Astrocyte (in vitro differentiated cells and primary cell): ENCODE results near the gene BIRC6. TPM values are rescaled to one million over a fixed set of nuclear protein-coding genes. Genes with fewer than 3 reads are reported as not detected.
A peak's percentile ranks its signal among the peaks of the same experiment; 100 is the strongest.

Experiments
- DNase-seq: peaks from one replicate; pipeline ENCODE4 v3.0.0-alpha.2; 2010; ENCODE audit warnings: low read depth
- FAIRE-seq: peaks from 2 replicates; lab custom pipeline; 2011; peaks lifted over from hg19 to GRCh38; lab: Jason Lieb, UNC
- H2AFZ ChIP-seq: 2 replicates; pipeline ENCODE4 v1.6.0; 2012; ENCODE audit warnings: low read depth, low read length, inconsistent platforms
- H3K27ac ChIP-seq: 2 replicates; pipeline ENCODE4 v1.5.1; 2011; ENCODE audit warnings: low read depth, low read length, inconsistent platforms
- H3K27me3 ChIP-seq: 2 replicates; pipeline ENCODE4 v1.6.0; 2011; ENCODE audit warnings: low read length, inconsistent platforms; ENCODE audit not compliant: insufficient read depth
- H3K36me3 ChIP-seq: 2 replicates; pipeline ENCODE4 v1.5.1; 2011; ENCODE audit warnings: low read length, inconsistent platforms; ENCODE audit not compliant: insufficient read depth
- H3K4me1 ChIP-seq: 2 replicates; pipeline ENCODE4 v1.5.1; 2011; ENCODE audit warnings: low read length, inconsistent platforms; ENCODE audit not compliant: insufficient read depth
- H3K4me2 ChIP-seq: 2 replicates; pipeline ENCODE4 v1.6.0; 2012; ENCODE audit warnings: low read length, inconsistent platforms
- H3K4me3 ChIP-seq: 2 replicates; pipeline ENCODE4 v1.5.1; 2011; ENCODE audit warnings: low read depth, mild to moderate bottlenecking, low read length, inconsistent platforms; ENCODE audit not compliant: insufficient read depth
- H3K79me2 ChIP-seq: 2 replicates; pipeline ENCODE4 v1.6.0; 2012; ENCODE audit warnings: mild to moderate bottlenecking, low read length, inconsistent platforms; ENCODE audit not compliant: insufficient read depth
- H3K9ac ChIP-seq: 2 replicates; pipeline ENCODE4 v1.6.0; 2012; ENCODE audit warnings: mild to moderate bottlenecking, low read length, inconsistent platforms
- H3K9me3 ChIP-seq: 2 replicates; pipeline ENCODE4 v1.5.1; 2012; ENCODE audit warnings: low read depth, mild to moderate bottlenecking, low read length, inconsistent platforms; ENCODE audit not compliant: insufficient read depth
- H4K20me1 ChIP-seq: 2 replicates; pipeline ENCODE4 v1.6.0; 2012; ENCODE audit warnings: low read length, inconsistent platforms; ENCODE audit not compliant: insufficient read depth
- H3K27ac Mint-ChIP-seq: one replicate; pipeline ENCODE4 v1.8.0; 2021; ENCODE audit warnings: mild to moderate bottlenecking, mixed read lengths; ENCODE audit not compliant: unreplicated experiment
- H3K27me3 Mint-ChIP-seq: one replicate; pipeline ENCODE4 v1.8.0; 2021; ENCODE audit warnings: low read depth, mixed read lengths; ENCODE audit not compliant: unreplicated experiment
- H3K36me3 Mint-ChIP-seq: one replicate; pipeline ENCODE4 v1.8.0; 2021; ENCODE audit warnings: low read depth, mixed read lengths; ENCODE audit not compliant: unreplicated experiment
- H3K4me1 Mint-ChIP-seq: one replicate; pipeline ENCODE4 v1.8.0; 2021; ENCODE audit warnings: low read depth, mixed read lengths; ENCODE audit not compliant: unreplicated experiment
- H3K4me3 Mint-ChIP-seq: one replicate; pipeline ENCODE4 v1.8.0; 2021; ENCODE audit warnings: mild to moderate bottlenecking, moderate library complexity, mixed read lengths; ENCODE audit not compliant: unreplicated experiment
- H3K9me3 Mint-ChIP-seq: one replicate; pipeline ENCODE4 v1.8.0; 2021; ENCODE audit warnings: mild to moderate bottlenecking, mixed read lengths; ENCODE audit not compliant: unreplicated experiment
- CTCF ChIP-seq: IDR thresholded peaks from 2 replicates; pipeline ENCODE4 v1.5.1; 2011; ENCODE audit warnings: low read depth, mild to moderate bottlenecking, inconsistent platforms, low read length, moderate library complexity; ENCODE audit not compliant: insufficient read depth
- EZH2 ChIP-seq: IDR thresholded peaks from 2 replicates; pipeline ENCODE4 v1.6.1; 2012; ENCODE audit warnings: mild to moderate bottlenecking, low read length, inconsistent platforms; ENCODE audit not compliant: insufficient read depth
- total RNA-seq: library from RNA; stranded (reverse); gene quantifications from 2 replicates; pipeline ENCODE4 v1.2.1, GENCODE V29; 2021

BIRC6 gene
- total RNA-seq, 1 donor from 2014 or later = 86.1 TPM

DNA sequence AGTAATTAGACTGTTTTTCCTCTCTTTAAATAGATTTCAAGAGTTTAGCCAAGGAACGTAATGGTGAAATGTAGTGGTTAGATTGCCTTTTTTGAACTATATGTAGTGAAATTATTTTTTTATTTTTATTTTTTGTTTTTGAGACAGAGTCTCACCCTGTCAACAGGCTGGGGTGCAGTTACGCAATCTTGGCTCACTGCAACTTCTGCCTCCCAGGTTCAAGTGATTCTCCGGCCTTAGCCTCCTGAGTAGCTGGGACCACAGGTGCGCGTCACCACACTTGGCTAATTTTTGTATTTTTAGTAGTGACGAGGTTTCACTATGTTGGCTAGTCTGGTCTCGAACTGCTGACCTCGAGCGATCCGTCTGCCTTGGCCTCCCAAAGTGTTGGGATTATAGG is 60.8 kb downstream of the BIRC6 start:
- no peak overlapping the region for H3K4me3 Mint-ChIP-seq

DNA sequence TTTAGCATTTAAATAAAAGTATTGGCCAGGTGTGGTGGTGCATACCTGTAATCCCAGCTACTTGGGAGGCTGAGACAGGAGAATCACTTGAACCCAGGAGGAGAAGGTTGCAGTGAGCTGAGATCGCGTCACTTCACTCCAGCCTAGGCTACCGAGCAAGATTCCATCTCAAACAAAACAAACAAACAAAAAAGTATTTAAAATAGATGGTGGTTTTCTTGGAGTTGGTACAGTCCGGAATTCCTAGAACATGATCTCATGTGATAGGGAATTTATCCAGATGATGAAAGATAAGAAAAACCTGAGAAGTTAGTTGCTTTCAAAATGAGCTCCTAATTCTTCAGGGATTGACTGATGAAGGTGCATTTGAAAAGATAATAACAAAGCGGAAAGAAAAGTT is 62.0 kb downstream of the BIRC6 start:
- H3K4me1 Mint-ChIP-seq = peaks cover 17% of the 10 kb centered on the region
- Histone ChIP-seq H3K4me3 (no peak overlapping the region), H4K20me1 (peaks cover 17% of the 10 kb centered on the region), H3K27ac (peak overlapping the region; percentile 55), H3K9ac (no peak overlapping the region), H3K27me3 (no peaks in the 10 kb centered on the region), H3K9me3 (no peaks in the 10 kb centered on the region), H3K4me2 (no peak overlapping the region), H3K4me1 (peaks cover 6% of the 10 kb centered on the region), H3K36me3 (peaks cover 19% of the 10 kb centered on the region), H2AFZ (no peak overlapping the region), H3K79me2 (peaks cover 68% of the 10 kb centered on the region)
- no peaks in the 10 kb centered on the region for H3K27me3 Mint-ChIP-seq
- H3K4me3 Mint-ChIP-seq = no peak overlapping the region
- H3K36me3 Mint-ChIP-seq = peaks cover 12% of the 10 kb centered on the region
- peak; percentile 87 for DNase-seq
- peak; percentile 68 for FAIRE-seq
- TF ChIP-seq CTCF = no peak
- TF ChIP-seq EZH2 = no peak
- H3K27ac Mint-ChIP-seq = no peak overlapping the region
- no peaks in the 10 kb centered on the region for H3K9me3 Mint-ChIP-seq

More for the DNA sequence above, 60.8 kb downstream of the BIRC6 start:
- Histone ChIP-seq H3K9ac (no peak overlapping the region), H3K79me2 (peaks cover 59% of the 10 kb centered on the region), H2AFZ (no peak overlapping the region), H3K4me2 (no peak overlapping the region), H4K20me1 (peaks cover 7% of the 10 kb centered on the region), H3K27me3 (no peaks in the 10 kb centered on the region), H3K4me1 (peaks cover 3% of the 10 kb centered on the region), H3K9me3 (no peaks in the 10 kb centered on the region), H3K4me3 (no peak overlapping the region), H3K36me3 (peaks cover 19% of the 10 kb centered on the region), H3K27ac (no peak overlapping the region)
- Mint-ChIP-seq H3K27ac (no peak overlapping the region), H3K27me3 (no peaks in the 10 kb centered on the region), H3K36me3 (peaks cover 12% of the 10 kb centered on the region), H3K4me1 (peaks cover 14% of the 10 kb centered on the region), H3K9me3 (no peaks in the 10 kb centered on the region)
- TF ChIP-seq EZH2 (no peak), CTCF (no peak)
- DNase-seq (no peak), FAIRE-seq (no peak)

DNA sequence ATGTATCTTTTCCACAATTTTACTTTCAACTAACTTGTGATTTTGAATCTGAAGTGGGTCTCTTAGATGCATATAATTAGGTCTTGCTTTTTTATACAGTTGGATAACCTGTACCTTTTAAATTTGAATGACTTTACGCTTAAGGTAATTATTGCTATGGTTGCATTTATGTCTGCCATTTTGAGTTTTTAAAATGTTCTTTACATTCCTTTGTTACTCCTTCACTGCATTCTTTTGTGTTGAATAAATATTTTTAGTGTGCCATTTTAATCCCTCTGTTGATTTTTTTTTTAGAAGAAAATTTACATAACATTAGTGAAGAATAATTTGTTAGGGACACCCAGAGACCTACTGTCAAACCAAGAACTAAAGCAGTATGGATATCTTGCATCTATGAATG is 65.3 kb downstream of the BIRC6 start:
- Histone ChIP-seq H3K4me3 (no peak overlapping the region), H3K9ac (no peak overlapping the region), H3K27me3 (no peaks in the 10 kb centered on the region), H3K4me2 (peak overlapping the region; percentile 6), H3K4me1 (peaks cover 17% of the 10 kb centered on the region), H3K79me2 (peaks cover 86% of the 10 kb centered on the region), H3K36me3 (peaks cover 2% of the 10 kb centered on the region), H3K9me3 (no peaks in the 10 kb centered on the region), H2AFZ (no peak overlapping the region), H3K27ac (peak overlapping the region; percentile 9), H4K20me1 (peaks cover 42% of the 10 kb centered on the region)
- FAIRE-seq (no peak), DNase-seq (no peak)
- Mint-ChIP-seq H3K4me3 (peak overlapping the region; percentile 34), H3K27ac (no peak overlapping the region), H3K4me1 (peaks cover 28% of the 10 kb centered on the region), H3K36me3 (peaks cover 3% of the 10 kb centered on the region), H3K27me3 (no peaks in the 10 kb centered on the region), H3K9me3 (no peaks in the 10 kb centered on the region)
- TF ChIP-seq CTCF = no peak
- TF ChIP-seq EZH2 = no peak
